ENCODE data around the gene CST2. TPM values are rescaled to one million over a fixed set of nuclear protein-coding genes. Genes with fewer than 3 reads are reported as not detected.

Gene CST2, protein sequence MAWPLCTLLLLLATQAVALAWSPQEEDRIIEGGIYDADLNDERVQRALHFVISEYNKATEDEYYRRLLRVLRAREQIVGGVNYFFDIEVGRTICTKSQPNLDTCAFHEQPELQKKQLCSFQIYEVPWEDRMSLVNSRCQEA
- total RNA-seq (ENCODE audit: low replicate concordance) = not detected in 2 replicates

DNA sequence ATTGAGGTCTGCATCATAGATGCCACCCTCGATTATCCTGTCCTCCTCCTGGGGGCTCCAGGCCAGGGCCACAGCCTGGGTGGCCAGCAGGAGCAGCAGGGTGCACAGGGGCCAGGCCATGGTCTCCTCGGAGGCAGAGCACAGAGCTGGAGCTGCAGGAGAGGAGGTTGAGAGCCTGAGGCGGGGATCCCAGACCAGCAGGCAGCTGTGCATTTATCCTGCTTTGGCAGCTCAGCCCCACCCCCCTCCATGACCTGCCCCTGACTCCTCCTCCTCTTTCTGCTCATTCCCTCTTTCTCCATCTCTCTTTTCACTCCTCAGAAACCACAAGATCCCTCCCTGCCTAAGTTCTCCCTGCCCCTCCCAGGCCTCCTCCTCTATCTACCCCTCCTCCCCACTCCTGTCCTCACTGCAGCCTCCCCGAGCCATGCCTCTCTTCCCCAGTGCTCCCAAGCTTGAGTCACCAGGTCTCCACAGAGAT, at the start of gene CST2:
CST2 (minus strand) TSS at position 189 of the 481 bp plus-strand sequence; CDS start at position 120, 69 bp downstream.
- no peak for DNase-seq (ENCODE audit: low spot score)
- Mint-ChIP-seq H3K4me1 (peaks cover 40% of the 10 kb centered on the region), H3K4me3 (no peak within 1 kb of the TSS), H3K27ac (peak within 1 kb of the TSS; percentile 76), H3K36me3 (no peaks in the 10 kb centered on the region), H3K27me3 (ENCODE audit: insufficient read depth, low read depth) (peaks cover 17% of the 10 kb centered on the region), H3K9me3 (no peaks in the 10 kb centered on the region)
- no peaks in the 10 kb centered on the region for H4K20me1 ChIP-seq (ENCODE audit: low read depth)
- H2AFZ ChIP-seq (replicated peaks) = no peak within 1 kb of the TSS
- H3K4me2 ChIP-seq = no peak within 1 kb of the TSS
- H3K9ac ChIP-seq = no peak within 1 kb of the TSS
- H3K4me1 ChIP-seq = peaks cover 14% of the 10 kb centered on the region
- no peaks in the 10 kb centered on the region for H3K36me3 ChIP-seq
- no peaks in the 10 kb centered on the region for H3K9me3 ChIP-seq (ENCODE audit: low read depth)
- no peaks in the 10 kb centered on the region for H3K79me2 ChIP-seq (ENCODE audit: low read depth)
- no peak within 1 kb of the TSS for H3K27ac ChIP-seq
- no peaks in the 10 kb centered on the region for H3K27me3 ChIP-seq
- H3F3A ChIP-seq (ENCODE audit: low read depth) = no peaks in the 10 kb centered on the region
- no peak within 1 kb of the TSS for H3K4me3 ChIP-seq
- TF ChIP-seq, protein P1, sequence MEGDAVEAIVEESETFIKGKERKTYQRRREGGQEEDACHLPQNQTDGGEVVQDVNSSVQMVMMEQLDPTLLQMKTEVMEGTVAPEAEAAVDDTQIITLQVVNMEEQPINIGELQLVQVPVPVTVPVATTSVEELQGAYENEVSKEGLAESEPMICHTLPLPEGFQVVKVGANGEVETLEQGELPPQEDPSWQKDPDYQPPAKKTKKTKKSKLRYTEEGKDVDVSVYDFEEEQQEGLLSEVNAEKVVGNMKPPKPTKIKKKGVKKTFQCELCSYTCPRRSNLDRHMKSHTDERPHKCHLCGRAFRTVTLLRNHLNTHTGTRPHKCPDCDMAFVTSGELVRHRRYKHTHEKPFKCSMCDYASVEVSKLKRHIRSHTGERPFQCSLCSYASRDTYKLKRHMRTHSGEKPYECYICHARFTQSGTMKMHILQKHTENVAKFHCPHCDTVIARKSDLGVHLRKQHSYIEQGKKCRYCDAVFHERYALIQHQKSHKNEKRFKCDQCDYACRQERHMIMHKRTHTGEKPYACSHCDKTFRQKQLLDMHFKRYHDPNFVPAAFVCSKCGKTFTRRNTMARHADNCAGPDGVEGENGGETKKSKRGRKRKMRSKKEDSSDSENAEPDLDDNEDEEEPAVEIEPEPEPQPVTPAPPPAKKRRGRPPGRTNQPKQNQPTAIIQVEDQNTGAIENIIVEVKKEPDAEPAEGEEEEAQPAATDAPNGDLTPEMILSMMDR (IDR thresholded peaks at IDR 0.05) = no peak
- TF ChIP-seq EZH2phosphoT487 (IDR thresholded peaks at IDR 0.05) (no peak), EZH2 (IDR thresholded peaks at IDR 0.05) (no peak)

DNA sequence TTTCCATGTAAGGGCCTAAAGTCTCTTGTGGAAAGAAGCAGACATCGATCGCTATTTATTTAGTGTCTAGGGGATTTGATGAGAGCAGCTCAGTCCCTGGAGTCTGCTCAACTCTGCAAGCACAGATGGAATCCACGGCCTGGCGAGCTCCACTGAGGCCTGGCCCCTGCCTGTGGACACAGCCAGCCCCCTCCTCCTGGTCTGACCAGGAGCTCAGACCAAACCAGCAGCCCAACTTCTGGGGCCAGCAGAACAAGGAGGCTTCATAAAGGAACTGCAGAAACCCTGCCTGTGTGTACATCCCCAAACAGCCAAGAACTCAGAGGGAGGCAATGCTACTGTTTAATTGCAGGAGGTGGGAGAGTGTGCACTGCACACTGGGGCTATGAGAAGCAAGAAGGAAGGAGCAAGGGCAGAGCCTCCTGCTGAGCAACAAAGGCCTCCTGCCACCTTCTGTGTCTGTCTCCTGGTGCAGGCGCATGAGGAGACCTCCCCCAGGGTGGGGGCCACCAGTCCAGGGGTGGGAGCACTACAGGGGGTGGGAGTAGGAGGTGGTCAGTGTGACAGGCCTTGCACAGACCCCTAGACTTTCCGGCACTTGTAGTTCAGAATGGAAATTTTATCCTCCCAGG, 49.2 kb upstream of the CST2 start:
- H3K4me1 ChIP-seq = peaks cover 4% of the 10 kb centered on the region
- H4K20me1 ChIP-seq (ENCODE audit: low read depth) = no peaks in the 10 kb centered on the region
- H2AFZ ChIP-seq (replicated peaks) = no peak overlapping the region
- H3K9me3 ChIP-seq (ENCODE audit: low read depth) = no peaks in the 10 kb centered on the region
- no peak overlapping the region for H3K9ac ChIP-seq
- peaks cover 4% of the 10 kb centered on the region for H3K4me1 Mint-ChIP-seq
- no peak overlapping the region for H3K27ac Mint-ChIP-seq
- H3K36me3 ChIP-seq = no peaks in the 10 kb centered on the region
- no peaks in the 10 kb centered on the region for H3K9me3 Mint-ChIP-seq
- H3K4me3 ChIP-seq = no peak overlapping the region
- no peak overlapping the region for H3K27ac ChIP-seq
- H3K4me2 ChIP-seq = no peak overlapping the region
- H3F3A ChIP-seq (ENCODE audit: low read depth) = no peaks in the 10 kb centered on the region
- no peaks in the 10 kb centered on the region for H3K36me3 Mint-ChIP-seq
- H3K27me3 ChIP-seq = no peaks in the 10 kb centered on the region
- H3K79me2 ChIP-seq (ENCODE audit: low read depth) = no peaks in the 10 kb centered on the region
- H3K27me3 Mint-ChIP-seq (ENCODE audit: insufficient read depth, low read depth) = peaks cover 5% of the 10 kb centered on the region
- no peak overlapping the region for H3K4me3 Mint-ChIP-seq
- no peak for DNase-seq (ENCODE audit: low spot score)
- TF ChIP-seq, protein P1 (IDR thresholded peaks at IDR 0.05) = no peak
- no peak for TF ChIP-seq EZH2phosphoT487 (IDR thresholded peaks at IDR 0.05)

DNA sequence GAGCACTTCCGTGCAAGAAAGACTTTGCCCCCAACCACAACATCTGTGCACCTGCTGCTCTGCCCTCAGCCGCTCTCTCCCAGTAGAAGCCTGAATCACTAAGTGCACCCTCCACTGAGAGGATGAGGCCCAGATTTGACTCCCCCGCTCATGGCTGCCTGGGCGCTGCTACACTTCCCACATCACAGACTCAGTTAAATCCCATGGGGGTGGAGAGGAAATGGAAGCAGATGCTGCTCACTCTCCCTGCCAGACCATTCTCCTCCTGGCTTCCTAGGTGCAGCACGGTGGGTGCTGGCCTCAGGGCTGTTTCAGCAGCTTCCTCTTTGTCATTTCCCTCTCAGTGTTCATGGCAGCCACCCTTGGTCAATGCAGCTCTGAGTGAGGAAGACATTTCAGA, 48.2 kb upstream of the CST2 start:
- no peak overlapping the region for H3K27ac Mint-ChIP-seq
- no peaks in the 10 kb centered on the region for H3K27me3 ChIP-seq
- H3K27me3 Mint-ChIP-seq (ENCODE audit: insufficient read depth, low read depth) = peaks cover 5% of the 10 kb centered on the region
- H3K36me3 Mint-ChIP-seq = no peaks in the 10 kb centered on the region
- H3K27ac ChIP-seq = no peak overlapping the region
- no peak overlapping the region for H3K4me3 Mint-ChIP-seq
- H3K9me3 Mint-ChIP-seq = no peaks in the 10 kb centered on the region
- H3K36me3 ChIP-seq = no peaks in the 10 kb centered on the region
- H3K4me2 ChIP-seq = no peak overlapping the region
- H3K79me2 ChIP-seq (ENCODE audit: low read depth) = no peaks in the 10 kb centered on the region
- H3K9ac ChIP-seq = no peak overlapping the region
- no peak for DNase-seq (ENCODE audit: low spot score)
- TF ChIP-seq, protein P1 (IDR thresholded peaks at IDR 0.05) = no peak
- no peak for TF ChIP-seq EZH2phosphoT487 (IDR thresholded peaks at IDR 0.05)
- TF ChIP-seq EZH2 (IDR thresholded peaks at IDR 0.05) = no peak
- peaks cover 14% of the 10 kb centered on the region for H3K4me1 ChIP-seq
- no peak overlapping the region for H2AFZ ChIP-seq (replicated peaks)
- no peak overlapping the region for H3K4me3 ChIP-seq
- no peaks in the 10 kb centered on the region for H4K20me1 ChIP-seq (ENCODE audit: low read depth)
- H3K4me1 Mint-ChIP-seq = peaks cover 8% of the 10 kb centered on the region
- no peaks in the 10 kb centered on the region for H3K9me3 ChIP-seq (ENCODE audit: low read depth)
- peaks cover under 1% of the 10 kb centered on the region for H3F3A ChIP-seq (ENCODE audit: low read depth)

All from neural progenitor cell (in vitro differentiated cells).